ENCODE results near the gene CACNA1C.

DNA sequence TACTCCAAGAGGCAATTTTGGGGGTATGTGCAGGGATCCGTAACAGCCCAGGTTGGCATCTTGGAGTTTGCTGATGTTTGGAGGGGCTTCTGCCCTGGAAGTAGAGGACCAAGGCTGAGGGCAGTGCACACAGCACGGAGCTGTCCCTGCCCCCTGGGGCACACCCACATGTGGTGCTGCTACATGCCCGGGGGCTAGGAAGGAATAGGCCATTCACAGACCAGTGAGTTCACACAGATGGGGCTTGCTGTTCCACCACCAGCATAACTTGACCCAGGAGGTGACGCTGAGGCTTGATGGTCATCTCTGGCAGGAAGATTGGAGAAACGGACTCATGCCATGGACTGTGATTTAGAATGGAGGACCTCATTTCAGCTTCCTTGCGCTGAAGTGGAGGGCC lies 510.9 kb downstream of the CACNA1C start:
- TF ChIP-seq, protein P1, sequence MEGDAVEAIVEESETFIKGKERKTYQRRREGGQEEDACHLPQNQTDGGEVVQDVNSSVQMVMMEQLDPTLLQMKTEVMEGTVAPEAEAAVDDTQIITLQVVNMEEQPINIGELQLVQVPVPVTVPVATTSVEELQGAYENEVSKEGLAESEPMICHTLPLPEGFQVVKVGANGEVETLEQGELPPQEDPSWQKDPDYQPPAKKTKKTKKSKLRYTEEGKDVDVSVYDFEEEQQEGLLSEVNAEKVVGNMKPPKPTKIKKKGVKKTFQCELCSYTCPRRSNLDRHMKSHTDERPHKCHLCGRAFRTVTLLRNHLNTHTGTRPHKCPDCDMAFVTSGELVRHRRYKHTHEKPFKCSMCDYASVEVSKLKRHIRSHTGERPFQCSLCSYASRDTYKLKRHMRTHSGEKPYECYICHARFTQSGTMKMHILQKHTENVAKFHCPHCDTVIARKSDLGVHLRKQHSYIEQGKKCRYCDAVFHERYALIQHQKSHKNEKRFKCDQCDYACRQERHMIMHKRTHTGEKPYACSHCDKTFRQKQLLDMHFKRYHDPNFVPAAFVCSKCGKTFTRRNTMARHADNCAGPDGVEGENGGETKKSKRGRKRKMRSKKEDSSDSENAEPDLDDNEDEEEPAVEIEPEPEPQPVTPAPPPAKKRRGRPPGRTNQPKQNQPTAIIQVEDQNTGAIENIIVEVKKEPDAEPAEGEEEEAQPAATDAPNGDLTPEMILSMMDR (IDR thresholded peaks at IDR 0.05; ENCODE audit: borderline replicate concordance, extremely low read depth, low read length, poor library complexity, severe bottlenecking) = no peak
- TF ChIP-seq EZH2 (IDR thresholded peaks at IDR 0.05; ENCODE audit: borderline replicate concordance, low read depth, low read length, severe bottlenecking) = no peak

Data from DND-41 (cell line).